ENCODE measurements around the gene MEX3A. TPM values are rescaled to one million over a fixed set of nuclear protein-coding genes. Genes with fewer than 3 reads are reported as not detected.
"Not testable (repeated sequence)": the region's sequence is repeated elsewhere in the genome, so short reads cannot be mapped to it uniquely, and the experiment has no call there.

Gene MEX3A
- total RNA-seq, 6 experiments from 2014 or later, result 1.4 to 3.1 (median 2.2) TPM

DNA sequence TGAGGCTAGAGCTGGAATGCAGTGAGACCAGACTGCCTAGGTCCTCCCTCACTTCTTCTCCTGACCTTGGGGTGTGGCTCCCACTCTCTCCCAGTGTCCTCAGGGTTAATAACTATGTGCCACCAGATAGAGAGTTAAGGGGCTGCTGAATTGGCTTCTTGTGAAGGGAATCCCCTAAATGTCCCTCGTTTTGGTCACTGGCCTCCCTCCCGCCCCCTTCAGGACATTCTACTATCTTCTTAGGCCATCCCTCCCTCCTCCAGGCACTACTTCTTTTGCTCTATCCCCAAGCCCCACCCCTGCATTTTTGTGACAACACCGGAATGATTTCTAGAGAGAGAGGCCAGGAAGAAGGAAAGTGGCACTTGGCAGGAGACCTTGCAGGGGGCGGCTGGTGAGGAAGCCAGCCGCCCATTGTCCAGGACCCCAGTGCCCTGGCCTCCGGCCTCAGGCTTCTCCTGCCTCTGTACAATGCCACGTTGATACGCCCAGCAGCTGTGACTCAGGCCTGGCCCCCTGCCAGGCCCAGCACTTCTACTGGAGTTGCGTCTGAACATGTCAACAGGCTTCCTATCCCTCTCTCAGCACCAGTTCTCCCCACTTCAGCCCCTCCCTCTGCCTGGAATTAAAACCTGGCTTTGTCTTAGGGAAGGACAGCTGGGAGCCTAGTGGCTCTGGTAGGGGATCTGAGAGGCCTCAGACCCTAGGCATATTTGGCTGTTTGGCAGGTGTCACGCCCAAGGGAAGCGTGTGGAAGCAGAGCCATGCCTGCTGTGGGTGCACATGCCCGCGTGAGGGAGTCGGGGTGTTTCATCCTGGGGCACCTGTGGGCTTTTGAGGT, 41.3 kb upstream of the MEX3A start:
- peaks cover 95% of the 10 kb centered on the region for H3K27me3 Mint-ChIP-seq (ENCODE audit: insufficient read depth)
- H3K4me3 Mint-ChIP-seq, result peak overlapping the region; percentile 95
- H3K4me1 Mint-ChIP-seq (ENCODE audit: low read depth), result peaks cover 97% of the 10 kb centered on the region
- H3K9me3 Mint-ChIP-seq, result peaks cover 22% of the 10 kb centered on the region
- TF ChIP-seq, protein P1, sequence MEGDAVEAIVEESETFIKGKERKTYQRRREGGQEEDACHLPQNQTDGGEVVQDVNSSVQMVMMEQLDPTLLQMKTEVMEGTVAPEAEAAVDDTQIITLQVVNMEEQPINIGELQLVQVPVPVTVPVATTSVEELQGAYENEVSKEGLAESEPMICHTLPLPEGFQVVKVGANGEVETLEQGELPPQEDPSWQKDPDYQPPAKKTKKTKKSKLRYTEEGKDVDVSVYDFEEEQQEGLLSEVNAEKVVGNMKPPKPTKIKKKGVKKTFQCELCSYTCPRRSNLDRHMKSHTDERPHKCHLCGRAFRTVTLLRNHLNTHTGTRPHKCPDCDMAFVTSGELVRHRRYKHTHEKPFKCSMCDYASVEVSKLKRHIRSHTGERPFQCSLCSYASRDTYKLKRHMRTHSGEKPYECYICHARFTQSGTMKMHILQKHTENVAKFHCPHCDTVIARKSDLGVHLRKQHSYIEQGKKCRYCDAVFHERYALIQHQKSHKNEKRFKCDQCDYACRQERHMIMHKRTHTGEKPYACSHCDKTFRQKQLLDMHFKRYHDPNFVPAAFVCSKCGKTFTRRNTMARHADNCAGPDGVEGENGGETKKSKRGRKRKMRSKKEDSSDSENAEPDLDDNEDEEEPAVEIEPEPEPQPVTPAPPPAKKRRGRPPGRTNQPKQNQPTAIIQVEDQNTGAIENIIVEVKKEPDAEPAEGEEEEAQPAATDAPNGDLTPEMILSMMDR (IDR thresholded peaks at IDR 0.05), result peak; percentile 75
- H3K27ac Mint-ChIP-seq, result peak overlapping the region; percentile 98
- H3K36me3 Mint-ChIP-seq (ENCODE audit: low read depth), result peaks cover 68% of the 10 kb centered on the region
- DNase-seq, result peak; percentile 95

DNA sequence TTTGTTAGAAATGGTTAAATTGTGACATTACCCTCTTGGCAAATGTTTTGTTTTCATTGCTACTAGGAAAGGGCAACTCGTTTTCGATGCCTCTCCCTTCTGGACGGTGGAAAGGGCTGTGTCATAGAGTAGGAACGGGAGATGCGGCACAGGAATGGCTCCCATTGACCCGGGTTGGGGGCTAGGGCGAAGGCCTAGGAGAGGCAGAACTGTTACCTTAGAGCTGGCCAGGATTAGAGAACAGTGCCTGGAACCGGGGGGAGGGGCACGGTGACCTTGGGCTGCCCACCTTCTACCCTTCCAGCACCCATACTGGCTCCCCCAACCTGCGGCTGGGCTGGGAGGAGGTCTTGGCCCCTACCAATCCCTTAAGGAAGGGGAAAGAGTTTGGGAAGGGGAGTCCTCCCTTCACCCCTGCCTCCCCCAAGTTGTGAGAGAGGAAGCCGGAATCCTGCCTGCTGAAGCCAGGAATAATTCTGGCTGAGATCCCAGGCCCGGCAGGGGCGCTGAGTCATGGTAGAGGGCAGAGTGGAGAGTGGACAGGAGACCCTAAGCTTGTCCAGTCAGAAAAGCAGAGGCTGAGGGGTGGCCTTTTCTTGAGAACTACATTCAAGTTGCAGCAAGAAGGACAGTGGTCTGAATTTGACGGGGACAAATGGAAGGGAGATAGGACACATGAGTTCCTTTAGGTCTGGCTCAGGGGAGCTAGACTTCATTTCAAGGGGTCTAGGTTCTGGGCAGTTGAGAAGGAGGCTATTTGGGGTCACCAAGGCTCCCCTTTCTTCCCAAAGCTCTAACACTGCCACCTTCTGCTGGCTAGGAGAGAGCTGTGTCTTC, 40.5 kb upstream of the MEX3A start:
- Mint-ChIP-seq H3K4me3 (peak overlapping the region; percentile 95), H3K27me3 (ENCODE audit: insufficient read depth) (peaks cover 93% of the 10 kb centered on the region), H3K4me1 (ENCODE audit: low read depth) (peaks cover 97% of the 10 kb centered on the region), H3K36me3 (ENCODE audit: low read depth) (peaks cover 68% of the 10 kb centered on the region), H3K27ac (peak overlapping the region; percentile 98), H3K9me3 (peaks cover 22% of the 10 kb centered on the region)
- DNase-seq, result peak; percentile 89
- TF ChIP-seq, protein P1 (IDR thresholded peaks at IDR 0.05), result no peak

DNA sequence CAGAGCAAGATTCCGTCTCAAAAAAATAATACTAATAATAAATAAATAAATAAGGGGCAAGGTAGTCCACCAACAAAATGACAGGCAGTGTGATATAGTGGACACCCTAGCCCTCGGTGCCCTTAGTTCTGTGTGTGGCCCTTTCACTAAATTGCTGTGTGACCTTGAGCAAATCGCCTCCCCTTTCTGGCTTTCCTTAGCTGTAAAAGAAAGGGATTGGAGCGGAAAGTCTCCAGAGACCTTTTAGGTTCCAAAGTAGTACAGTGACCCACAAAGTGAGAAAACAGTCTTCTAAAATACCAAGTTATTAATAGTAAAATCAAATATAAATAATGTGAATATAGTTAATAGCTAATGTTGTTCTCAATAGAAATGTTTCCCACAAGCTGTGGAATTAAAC, 39.8 kb upstream of the MEX3A start:
- Mint-ChIP-seq H3K4me1 (ENCODE audit: low read depth) (peaks cover 91% of the 10 kb centered on the region), H3K9me3 (peaks cover 22% of the 10 kb centered on the region), H3K4me3 (peak overlapping the region; percentile 95), H3K36me3 (ENCODE audit: low read depth) (peaks cover 69% of the 10 kb centered on the region), H3K27me3 (ENCODE audit: insufficient read depth) (peaks cover 88% of the 10 kb centered on the region), H3K27ac (peak overlapping the region; percentile 98)
- DNase-seq, result no peak
- TF ChIP-seq, protein P1 (IDR thresholded peaks at IDR 0.05), result no peak

DNA sequence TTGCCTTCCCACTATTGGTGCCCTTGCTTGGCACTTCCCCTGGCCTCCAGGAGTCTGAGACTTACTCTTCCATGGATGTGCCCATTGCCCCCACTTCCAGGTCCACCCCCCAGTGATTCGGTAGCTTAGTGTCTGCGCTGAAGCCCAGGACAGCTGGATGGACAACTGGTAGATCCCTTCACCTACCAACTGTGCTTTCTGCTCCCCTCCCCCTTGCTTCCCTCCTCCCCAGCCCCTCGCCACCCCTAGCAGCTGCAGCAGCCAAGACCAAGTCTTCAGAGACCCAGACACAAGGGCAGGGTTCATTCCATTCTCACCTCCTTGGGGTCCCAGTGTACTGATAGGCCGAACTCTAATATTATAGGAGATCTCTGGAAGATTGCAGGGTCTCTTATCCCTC, 39.2 kb upstream of the MEX3A start:
- peaks cover 22% of the 10 kb centered on the region for H3K9me3 Mint-ChIP-seq
- H3K27me3 Mint-ChIP-seq (ENCODE audit: insufficient read depth), result peaks cover 86% of the 10 kb centered on the region
- peak overlapping the region; percentile 95 for H3K4me3 Mint-ChIP-seq
- DNase-seq, result no peak
- TF ChIP-seq, protein P1 (IDR thresholded peaks at IDR 0.05), result no peak
- H3K4me1 Mint-ChIP-seq (ENCODE audit: low read depth), result peaks cover 85% of the 10 kb centered on the region
- peaks cover 73% of the 10 kb centered on the region for H3K36me3 Mint-ChIP-seq (ENCODE audit: low read depth)
- H3K27ac Mint-ChIP-seq, result peak overlapping the region; percentile 98

DNA sequence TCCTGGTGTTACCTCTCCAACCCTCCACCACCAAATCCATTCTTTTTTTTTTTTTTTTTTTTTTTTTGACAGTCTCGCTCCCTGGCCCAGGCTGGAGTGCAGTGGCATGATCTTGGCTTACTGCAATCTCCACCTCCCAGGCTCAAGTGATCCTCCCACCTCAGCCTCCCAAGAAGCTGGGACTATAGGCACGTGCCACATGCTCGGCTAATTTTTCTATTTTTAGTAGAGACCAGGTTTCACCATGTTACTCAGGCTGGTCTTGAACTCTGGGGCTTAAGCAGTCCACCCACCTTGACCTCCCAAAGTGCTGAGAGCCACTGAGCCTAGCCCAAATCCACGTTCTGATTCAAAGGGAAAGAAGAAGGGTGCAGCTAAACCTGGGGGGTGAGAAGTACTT, 38.7 kb upstream of the MEX3A start:
- peaks cover 81% of the 10 kb centered on the region for H3K4me1 Mint-ChIP-seq (ENCODE audit: low read depth)
- peaks cover 86% of the 10 kb centered on the region for H3K27me3 Mint-ChIP-seq (ENCODE audit: insufficient read depth)
- H3K9me3 Mint-ChIP-seq, result peaks cover 23% of the 10 kb centered on the region
- peak overlapping the region; percentile 95 for H3K4me3 Mint-ChIP-seq
- H3K27ac Mint-ChIP-seq, result peak overlapping the region; percentile 98
- DNase-seq, result not testable (repeated sequence)
- H3K36me3 Mint-ChIP-seq (ENCODE audit: low read depth), result peaks cover 78% of the 10 kb centered on the region

Data from HFFc6 (cell line).